GM10266 (cell line): Measurements from ENCODE around the gene ACTR5.
"Not testable (repeated sequence)": the region's sequence is repeated elsewhere in the genome, so short reads cannot be mapped to it uniquely, and the experiment has no call there.

Source experiments
- DNase-seq: peaks from one replicate; pipeline ENCODE4 v3.0.0; 2012; ENCODE audit errors: extremely low spot score
- TF ChIP-seq, protein P1 (sequence below): IDR thresholded peaks from 2 replicates; pipeline ENCODE4 v1.5.1; 2012; ENCODE audit warnings: mild to moderate bottlenecking, low read depth; ENCODE audit not compliant: control insufficient read depth, insufficient read depth; ENCODE audit errors: missing control alignments

ACTR5 gene

DNA sequence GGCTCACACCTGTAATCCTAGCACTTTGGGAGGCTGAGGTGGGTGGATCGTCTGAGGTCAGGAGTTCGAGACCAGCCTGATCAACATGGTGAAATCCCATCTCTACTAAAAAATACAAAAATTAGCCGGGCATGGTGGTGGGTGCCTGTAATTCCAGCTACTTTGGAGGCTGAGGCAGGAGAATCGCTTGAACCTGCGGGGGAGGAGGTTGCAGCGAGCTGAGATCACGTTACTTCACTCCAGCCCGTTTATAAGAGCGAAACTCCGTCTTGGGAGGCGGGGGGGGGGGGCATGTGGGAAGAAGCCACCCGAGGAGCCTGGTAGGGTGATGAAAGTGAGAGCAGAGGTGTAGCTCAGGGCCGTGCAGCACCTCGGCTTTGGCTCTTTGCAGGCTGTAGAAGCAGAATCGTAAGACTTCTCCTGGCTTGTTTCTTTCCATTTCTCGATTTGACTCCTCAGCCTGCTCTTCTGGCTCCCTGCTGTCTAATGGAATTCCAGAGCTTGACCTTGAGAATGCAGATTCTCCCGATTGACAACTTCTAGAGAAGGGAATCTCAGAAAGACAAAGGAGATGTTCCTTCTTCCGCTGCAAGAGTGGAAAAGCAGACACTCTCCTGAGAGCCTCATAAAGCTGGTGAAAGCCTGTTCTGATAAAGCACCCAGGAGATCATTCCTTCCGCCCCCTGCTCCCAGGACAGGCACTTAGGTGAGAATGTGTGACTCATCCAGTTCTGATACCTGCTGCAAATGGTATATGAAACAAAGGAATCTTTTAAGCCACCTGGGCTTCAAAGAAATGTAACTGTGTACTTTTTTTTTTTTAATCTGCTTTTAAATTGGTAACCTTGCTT, 31.2 kb downstream of the ACTR5 start:
- TF ChIP-seq, protein P1, sequence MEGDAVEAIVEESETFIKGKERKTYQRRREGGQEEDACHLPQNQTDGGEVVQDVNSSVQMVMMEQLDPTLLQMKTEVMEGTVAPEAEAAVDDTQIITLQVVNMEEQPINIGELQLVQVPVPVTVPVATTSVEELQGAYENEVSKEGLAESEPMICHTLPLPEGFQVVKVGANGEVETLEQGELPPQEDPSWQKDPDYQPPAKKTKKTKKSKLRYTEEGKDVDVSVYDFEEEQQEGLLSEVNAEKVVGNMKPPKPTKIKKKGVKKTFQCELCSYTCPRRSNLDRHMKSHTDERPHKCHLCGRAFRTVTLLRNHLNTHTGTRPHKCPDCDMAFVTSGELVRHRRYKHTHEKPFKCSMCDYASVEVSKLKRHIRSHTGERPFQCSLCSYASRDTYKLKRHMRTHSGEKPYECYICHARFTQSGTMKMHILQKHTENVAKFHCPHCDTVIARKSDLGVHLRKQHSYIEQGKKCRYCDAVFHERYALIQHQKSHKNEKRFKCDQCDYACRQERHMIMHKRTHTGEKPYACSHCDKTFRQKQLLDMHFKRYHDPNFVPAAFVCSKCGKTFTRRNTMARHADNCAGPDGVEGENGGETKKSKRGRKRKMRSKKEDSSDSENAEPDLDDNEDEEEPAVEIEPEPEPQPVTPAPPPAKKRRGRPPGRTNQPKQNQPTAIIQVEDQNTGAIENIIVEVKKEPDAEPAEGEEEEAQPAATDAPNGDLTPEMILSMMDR, result no peak
- no peak for DNase-seq

DNA sequence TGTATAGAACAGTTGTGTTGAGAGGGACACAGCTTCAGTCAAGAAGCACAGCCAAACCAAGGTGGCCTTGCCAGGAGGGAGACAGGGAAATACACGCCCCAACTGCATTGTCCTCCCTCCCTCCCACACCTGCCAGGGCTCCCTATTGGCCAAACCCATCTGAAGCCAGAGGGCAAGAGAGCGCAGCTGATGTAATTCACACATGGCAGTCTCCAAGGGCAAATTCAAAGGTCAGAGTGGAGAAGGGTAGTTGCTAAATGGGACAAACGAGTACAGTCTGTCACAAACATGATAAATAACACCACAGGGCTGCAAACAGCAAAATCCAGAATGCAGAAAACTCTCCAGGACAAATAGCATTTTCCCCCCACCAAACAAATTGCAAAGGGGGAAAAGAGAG, 34.0 kb downstream of the ACTR5 start:
- TF ChIP-seq, protein P1, result no peak
- no peak for DNase-seq

DNA sequence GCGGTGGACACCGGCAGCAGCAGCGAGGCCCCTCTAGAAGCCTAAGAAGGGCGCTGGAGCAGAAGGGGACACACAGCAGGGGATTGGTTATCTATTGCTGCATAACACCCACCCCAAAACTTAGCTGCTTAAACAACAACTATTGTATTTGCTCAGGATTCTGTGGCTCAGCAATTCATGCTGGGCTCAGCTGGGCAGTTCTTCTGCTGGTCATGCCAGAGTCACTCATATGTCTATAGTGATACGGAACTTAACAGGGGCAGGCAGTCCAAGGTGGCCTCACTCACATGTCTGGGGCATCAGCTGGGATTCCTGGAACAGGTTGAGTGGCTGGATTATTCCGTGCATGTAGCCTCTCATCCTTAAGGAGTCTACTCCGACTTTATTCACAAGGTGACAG, 39.6 kb downstream of the ACTR5 start:
- no peak for DNase-seq
- TF ChIP-seq, protein P1, result no peak

DNA sequence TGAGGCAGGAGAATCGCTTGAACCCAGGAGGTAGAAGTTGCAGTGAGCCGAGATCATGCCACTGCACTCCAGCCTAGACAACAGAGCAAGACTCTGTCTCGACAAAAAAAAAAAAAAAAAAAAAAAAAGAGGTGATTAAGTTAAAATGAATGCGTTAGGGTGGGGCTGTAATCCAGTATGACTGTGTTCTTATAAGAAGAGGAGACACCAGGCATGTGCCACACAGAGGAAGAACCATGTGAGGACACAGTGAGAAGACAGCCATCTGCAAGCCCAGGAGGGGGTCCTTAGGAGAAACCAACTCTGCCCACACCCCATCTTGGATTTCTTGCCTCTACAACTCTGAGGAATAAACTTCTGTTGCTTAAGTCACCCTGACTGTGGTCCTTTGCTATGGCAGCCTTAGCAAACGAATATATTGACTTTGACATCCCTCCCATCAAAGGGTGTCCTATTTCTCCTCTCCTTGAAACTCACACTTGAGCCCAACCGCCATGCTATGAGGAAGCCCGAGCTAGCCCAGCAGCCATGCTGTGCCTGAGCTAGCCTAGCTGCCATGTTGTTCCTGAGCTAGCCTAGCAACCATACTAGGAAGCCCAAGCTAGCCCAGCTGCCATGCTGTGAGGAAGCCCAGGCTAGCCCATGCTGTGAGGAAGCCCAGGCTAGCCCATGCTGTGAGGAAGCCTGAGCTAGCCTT, 41.4 kb downstream of the ACTR5 start:
- no peak for DNase-seq
- TF ChIP-seq, protein P1, result no peak

DNA sequence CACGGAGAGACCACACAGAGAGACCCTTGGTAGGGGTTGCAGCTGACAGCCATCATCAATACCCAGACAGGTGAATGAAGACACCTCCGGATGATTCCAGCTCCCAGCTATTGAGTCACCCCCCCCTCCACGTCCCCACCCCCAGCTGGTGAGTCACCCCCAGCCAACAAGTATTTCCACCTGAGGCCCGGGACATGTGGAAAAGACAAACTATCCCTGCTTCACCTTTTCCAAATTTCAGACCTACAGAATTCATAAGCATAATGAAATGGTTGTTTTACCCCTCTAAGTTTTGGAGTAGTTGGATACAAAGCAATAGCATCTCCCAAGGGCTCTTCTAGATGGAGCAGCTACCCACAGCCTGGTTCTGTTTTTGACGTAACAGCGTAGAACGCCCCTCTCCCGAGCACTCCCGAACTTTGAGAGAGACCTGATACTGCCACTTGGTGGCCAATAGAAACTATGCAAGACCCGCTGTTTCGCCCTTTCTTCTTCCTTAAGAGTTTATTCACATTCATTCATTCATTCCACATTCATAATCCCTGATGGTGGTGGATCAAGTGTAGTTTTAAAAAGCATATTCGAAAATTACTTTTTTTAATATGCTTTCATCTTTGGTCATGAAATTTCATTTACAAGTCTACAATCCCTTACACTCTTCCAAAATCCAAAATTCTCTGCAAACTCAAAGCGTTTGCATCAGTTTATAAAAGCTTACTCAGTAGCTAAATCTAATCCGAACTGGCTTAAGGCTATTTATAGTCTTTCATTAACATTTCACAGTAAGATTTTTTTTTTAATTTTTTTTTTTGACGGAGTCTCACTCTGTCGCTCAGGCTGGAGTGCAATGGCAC, 42.2 kb downstream of the ACTR5 start:
- peak; percentile 43 for DNase-seq

DNA sequence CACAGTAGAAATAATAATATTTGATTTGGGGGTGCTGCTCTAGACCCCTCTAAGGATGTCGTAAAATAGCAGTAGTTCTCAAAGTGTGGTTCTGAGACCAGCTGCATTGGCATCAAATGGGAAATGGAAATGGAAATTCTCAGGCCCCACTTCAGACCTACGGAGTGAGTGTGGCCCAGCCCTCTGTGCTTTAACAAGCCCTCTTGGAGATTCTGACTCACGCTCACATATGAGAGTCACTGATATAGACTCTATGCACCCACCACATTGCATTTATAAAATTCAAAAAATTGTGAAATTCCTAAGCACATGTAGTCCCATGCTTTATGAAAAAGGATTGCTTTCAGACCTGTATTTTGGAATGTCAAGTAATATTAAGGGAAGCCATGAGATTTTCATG, 43.0 kb downstream of the ACTR5 start:
- no peak for DNase-seq
- TF ChIP-seq, protein P1, result no peak

More for the DNA sequence above, 42.2 kb downstream of the ACTR5 start:
- TF ChIP-seq, protein P1, result peak; percentile 63

DNA sequence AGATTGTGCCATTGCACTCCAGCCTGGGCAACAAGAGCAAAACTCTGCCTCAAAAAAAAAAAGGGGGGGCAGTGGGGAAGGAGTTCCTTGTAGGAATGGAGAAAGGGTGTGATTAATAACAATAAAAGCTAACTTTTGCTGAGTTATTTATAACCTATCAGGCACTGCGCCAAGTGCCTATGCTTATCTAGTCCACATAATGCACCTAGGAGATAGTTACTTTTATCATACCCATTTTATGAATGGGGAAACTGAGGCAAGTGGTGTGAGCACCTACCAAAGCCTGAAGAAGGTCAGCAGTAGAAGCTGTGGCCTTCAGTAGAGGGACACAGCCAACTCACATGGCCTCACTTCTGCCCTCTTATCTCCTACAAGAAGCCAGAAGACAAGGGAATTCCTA, 43.7 kb downstream of the ACTR5 start:
- TF ChIP-seq, protein P1, result no peak
- DNase-seq, result no peak

DNA sequence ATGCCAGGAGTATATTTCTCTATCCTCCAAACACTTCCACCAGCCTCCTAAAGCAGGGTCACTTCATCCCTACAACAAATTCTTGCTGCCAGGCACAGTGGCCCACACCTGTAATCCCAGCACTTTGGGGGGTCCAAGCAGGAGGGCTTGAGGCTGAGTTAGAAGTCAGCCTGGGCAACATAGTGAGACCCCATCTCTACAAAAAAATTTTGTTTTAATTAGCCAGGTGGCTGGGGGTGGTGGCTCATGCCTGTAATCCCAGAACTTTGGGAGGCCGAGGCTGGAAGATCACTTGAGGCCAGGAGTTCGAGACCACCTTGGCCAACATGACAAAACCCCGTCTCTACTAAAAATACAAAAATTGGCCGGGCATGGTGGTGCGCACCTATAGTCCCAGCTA, 45.8 kb downstream of the ACTR5 start:
- DNase-seq, result not testable (repeated sequence)
